Measurements from ENCODE around the gene OGFOD2.

- TF ChIP-seq, protein P1, sequence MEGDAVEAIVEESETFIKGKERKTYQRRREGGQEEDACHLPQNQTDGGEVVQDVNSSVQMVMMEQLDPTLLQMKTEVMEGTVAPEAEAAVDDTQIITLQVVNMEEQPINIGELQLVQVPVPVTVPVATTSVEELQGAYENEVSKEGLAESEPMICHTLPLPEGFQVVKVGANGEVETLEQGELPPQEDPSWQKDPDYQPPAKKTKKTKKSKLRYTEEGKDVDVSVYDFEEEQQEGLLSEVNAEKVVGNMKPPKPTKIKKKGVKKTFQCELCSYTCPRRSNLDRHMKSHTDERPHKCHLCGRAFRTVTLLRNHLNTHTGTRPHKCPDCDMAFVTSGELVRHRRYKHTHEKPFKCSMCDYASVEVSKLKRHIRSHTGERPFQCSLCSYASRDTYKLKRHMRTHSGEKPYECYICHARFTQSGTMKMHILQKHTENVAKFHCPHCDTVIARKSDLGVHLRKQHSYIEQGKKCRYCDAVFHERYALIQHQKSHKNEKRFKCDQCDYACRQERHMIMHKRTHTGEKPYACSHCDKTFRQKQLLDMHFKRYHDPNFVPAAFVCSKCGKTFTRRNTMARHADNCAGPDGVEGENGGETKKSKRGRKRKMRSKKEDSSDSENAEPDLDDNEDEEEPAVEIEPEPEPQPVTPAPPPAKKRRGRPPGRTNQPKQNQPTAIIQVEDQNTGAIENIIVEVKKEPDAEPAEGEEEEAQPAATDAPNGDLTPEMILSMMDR (IDR thresholded peaks at IDR 0.05): no peak
- no peak for TF ChIP-seq POLR2A (IDR thresholded peaks at IDR 0.05)
Observed at GRCh38 chr12:122948605-122949004, 26.4 kb upstream of the OGFOD2 start.
